Type B pancreatic cell (in vitro differentiated cells): ENCODE data around the gene F9. TPM values are rescaled to one million over a fixed set of nuclear protein-coding genes. Genes with fewer than 3 reads are reported as not detected.

Experiments used
- DNase-seq: peaks from one replicate; pipeline ENCODE4 v3.0.0; 2021; ENCODE audit warnings: mixed read lengths; ENCODE audit not compliant: unreplicated experiment; ENCODE audit errors: extremely low spot score
- H3K27ac Mint-ChIP-seq: 2 replicates; pipeline ENCODE4 v1.8.0; 2021; ENCODE audit warnings: mild to moderate bottlenecking, mixed read lengths
- H3K27me3 Mint-ChIP-seq: 2 replicates; pipeline ENCODE4 v1.8.0; 2021; ENCODE audit warnings: mixed read lengths
- H3K36me3 Mint-ChIP-seq: 2 replicates; pipeline ENCODE4 v1.8.0; 2021; ENCODE audit warnings: mixed read lengths
- H3K4me1 Mint-ChIP-seq: one replicate; pipeline ENCODE4 v1.8.0; 2021; ENCODE audit warnings: mixed read lengths; ENCODE audit not compliant: unreplicated experiment
- H3K4me3 Mint-ChIP-seq: 2 replicates; pipeline ENCODE4 v1.8.0; 2021; ENCODE audit warnings: mild to moderate bottlenecking, mixed read lengths
- H3K9me3 Mint-ChIP-seq: 2 replicates; pipeline ENCODE4 v1.8.0; 2021; ENCODE audit warnings: mixed read lengths
- CTCF ChIP-seq: fragments of 200-600 bp; sonication (generic); conservative IDR thresholded peaks from 2 replicates; pipeline ENCODE4 v1.5.0; 2021; ENCODE audit warnings: antibody characterized with exemption, mild to moderate bottlenecking
- total RNA-seq: library from RNA; stranded (reverse); gene quantifications from 2 replicates; pipeline ENCODE4 v1.2.1, GENCODE V29; 2021; ENCODE audit warnings: low replicate concordance

Gene F9
- total RNA-seq, 1 donor from 2014 or later: 0.24 TPM

GRCh38 chrX:139600105-139600504 lies 69.6 kb downstream of the F9 start:
- H3K4me1 Mint-ChIP-seq: no peaks in the 10 kb centered on the region

More at GRCh38 chrX:139600105-139600504, 69.6 kb downstream of the F9 start:
- H3K27me3 Mint-ChIP-seq: no peaks in the 10 kb centered on the region
- TF ChIP-seq CTCF: no peak
- no peaks in the 10 kb centered on the region for H3K36me3 Mint-ChIP-seq
- H3K9me3 Mint-ChIP-seq: no peaks in the 10 kb centered on the region
- no peak overlapping the region for H3K27ac Mint-ChIP-seq
- no peak for DNase-seq
- no peak overlapping the region for H3K4me3 Mint-ChIP-seq

Other genes starting within 250 kb of the F9 start
- 0.22 and 0.50 TPM in 2 replicates for gene MCF2, start 177.4 kb downstream of the F9 start, total RNA-seq